Neural progenitor cell (in vitro differentiated cells): ENCODE results near the gene VPS37D. TPM values are rescaled to one million over a fixed set of nuclear protein-coding genes. Genes with fewer than 3 reads are reported as not detected.
"Not testable (repeated sequence)": the region's sequence is repeated elsewhere in the genome, so short reads cannot be mapped to it uniquely, and the experiment has no call there.

Experiments
- DNase-seq: peaks from one replicate; pipeline ENCODE4 v3.0.0-alpha.2; 2016; ENCODE audit warnings: low spot score
- H2AFZ ChIP-seq: fragments of 200-600 bp; sonication (generic); replicated peaks from 2 replicates; pipeline ENCODE4 v1.6.1; 2016; ENCODE audit warnings: antibody characterized with exemption
- H3F3A ChIP-seq: fragments of 200-600 bp; sonication (generic); 2 replicates; pipeline ENCODE4 v1.6.1; 2016; ENCODE audit warnings: antibody characterized with exemption, low read depth
- H3K27ac ChIP-seq: fragments of 200-600 bp; sonication (generic); 2 replicates; pipeline ENCODE4 v1.5.1; 2016; ENCODE audit warnings: mild to moderate bottlenecking
- H3K27me3 ChIP-seq: fragments of 200-600 bp; sonication (generic); 2 replicates; pipeline ENCODE4 v1.6.1; 2016; ENCODE audit warnings: mild to moderate bottlenecking, moderate library complexity
- H3K36me3 ChIP-seq: fragments of 200-600 bp; sonication (generic); 2 replicates; pipeline ENCODE4 v1.5.1; 2016
- H3K4me1 ChIP-seq: fragments of 200-600 bp; sonication (generic); 2 replicates; pipeline ENCODE4 v1.6.1; 2016; ENCODE audit warnings: mixed run types
- H3K4me2 ChIP-seq: fragments of 200-600 bp; sonication (generic); 2 replicates; pipeline ENCODE4 v1.6.1; 2016
- H3K4me3 ChIP-seq: fragments of 200-600 bp; sonication (generic); 2 replicates; pipeline ENCODE4 v1.5.1; 2016
- H3K79me2 ChIP-seq: fragments of 200-600 bp; sonication (generic); 2 replicates; pipeline ENCODE4 v1.6.1; 2016; ENCODE audit warnings: low read depth
- H3K9ac ChIP-seq: fragments of 200-600 bp; sonication (generic); 2 replicates; pipeline ENCODE4 v1.6.1; 2016
- H3K9me3 ChIP-seq: fragments of 200-600 bp; sonication (generic); 2 replicates; pipeline ENCODE4 v1.5.1; 2016; ENCODE audit warnings: low read depth
- H4K20me1 ChIP-seq: fragments of 200-600 bp; sonication (generic); 2 replicates; pipeline ENCODE4 v1.6.1; 2016; ENCODE audit warnings: low read depth
- H3K27ac Mint-ChIP-seq: 3 replicates; pipeline ENCODE4 v1.8.0; 2021; ENCODE audit warnings: mixed read lengths
- H3K27me3 Mint-ChIP-seq: 2 replicates; pipeline ENCODE4 v1.8.0; 2022; ENCODE audit warnings: low read depth, mild to moderate bottlenecking, inconsistent platforms, moderate library complexity, mixed read lengths; ENCODE audit not compliant: insufficient read depth
- H3K36me3 Mint-ChIP-seq: 3 replicates; pipeline ENCODE4 v1.8.0; 2021; ENCODE audit warnings: mixed read lengths
- H3K4me1 Mint-ChIP-seq: 3 replicates; pipeline ENCODE4 v1.8.0; 2021; ENCODE audit warnings: mixed read lengths
- H3K4me3 Mint-ChIP-seq: 3 replicates; pipeline ENCODE4 v1.8.0; 2021; ENCODE audit warnings: mild to moderate bottlenecking, moderate library complexity, mixed read lengths
- H3K9me3 Mint-ChIP-seq: 3 replicates; pipeline ENCODE4 v1.8.0; 2020; ENCODE audit warnings: mixed read lengths
- CTCF ChIP-seq: fragments of 200-600 bp; sonication (generic); IDR thresholded peaks from 2 replicates; pipeline ENCODE4 v1.5.1; 2017; ENCODE audit warnings: antibody characterized with exemption, mild to moderate bottlenecking
- EZH2 ChIP-seq: fragments of 200-600 bp; sonication (generic); IDR thresholded peaks from 2 replicates; pipeline ENCODE4 v1.6.1; 2017; ENCODE audit warnings: antibody characterized with exemption, mild to moderate bottlenecking, moderate library complexity
- EZH2phosphoT487 ChIP-seq: fragments of 200-600 bp; sonication (generic); IDR thresholded peaks from 2 replicates; pipeline ENCODE4 v1.6.1; 2017; ENCODE audit warnings: antibody characterized with exemption
- total RNA-seq: library from RNA; depleted of rRNA; stranded (reverse); fragments of >200 nt; gene quantifications from 2 replicates; pipeline ENCODE4 v1.2.3, GENCODE V29; 2015; ENCODE audit warnings: low replicate concordance

The VPS37D gene
- total RNA-seq = 7.0 and 24.6 TPM in 2 replicates

GRCh38 chr7:73667344-73668102 is at the start of gene VPS37D:
Gene VPS37D (plus strand): TSS chr7:73667831. CDS start chr7:73667959, 128 bp downstream.
- TF ChIP-seq EZH2phosphoT487 = no peak
- TF ChIP-seq CTCF = peak; percentile 74

GRCh38 chr7:73618538-73618937 is 49.1 kb upstream of the VPS37D start:
- H3K27ac ChIP-seq = no peak overlapping the region
- Mint-ChIP-seq H3K36me3 (no peaks in the 10 kb centered on the region), H3K9me3 (no peaks in the 10 kb centered on the region), H3K4me3 (no peak overlapping the region), H3K27me3 (peaks cover 37% of the 10 kb centered on the region), H3K4me1 (peaks cover 9% of the 10 kb centered on the region), H3K27ac (no peak overlapping the region)
- H3K4me3 ChIP-seq = no peak overlapping the region
- peaks cover 30% of the 10 kb centered on the region for H3K27me3 ChIP-seq
- DNase-seq = no peak
- H3F3A ChIP-seq = no peaks in the 10 kb centered on the region
- TF ChIP-seq EZH2phosphoT487 (no peak), CTCF (no peak), EZH2 (no peak)
- H3K9ac ChIP-seq = no peak overlapping the region
- H3K4me2 ChIP-seq = no peak overlapping the region
- no peaks in the 10 kb centered on the region for H3K79me2 ChIP-seq
- H3K4me1 ChIP-seq = peaks cover 9% of the 10 kb centered on the region
- peaks cover 10% of the 10 kb centered on the region for H4K20me1 ChIP-seq
- H2AFZ ChIP-seq = no peak overlapping the region
- no peaks in the 10 kb centered on the region for H3K9me3 ChIP-seq
- no peaks in the 10 kb centered on the region for H3K36me3 ChIP-seq

More at GRCh38 chr7:73667344-73668102, at the start of gene VPS37D:
- H4K20me1 ChIP-seq = peaks cover 18% of the 10 kb centered on the region
- H3K4me2 ChIP-seq = peak within 1 kb of the TSS; percentile 98
- DNase-seq = peak; percentile 98
- no peaks in the 10 kb centered on the region for H3K27me3 ChIP-seq
- Mint-ChIP-seq H3K27me3 (peaks cover 9% of the 10 kb centered on the region), H3K4me3 (peak within 1 kb of the TSS; percentile 96), H3K9me3 (peaks cover 4% of the 10 kb centered on the region), H3K27ac (peak within 1 kb of the TSS; percentile 88), H3K4me1 (peaks cover 26% of the 10 kb centered on the region), H3K36me3 (peaks cover 7% of the 10 kb centered on the region)
- no peaks in the 10 kb centered on the region for H3K36me3 ChIP-seq
- H3K9ac ChIP-seq = peak within 1 kb of the TSS; percentile 79
- H2AFZ ChIP-seq = peak within 1 kb of the TSS; percentile 57
- peak within 1 kb of the TSS; percentile 96 for H3K4me3 ChIP-seq
- peaks cover 30% of the 10 kb centered on the region for H3F3A ChIP-seq
- H3K27ac ChIP-seq = no peak within 1 kb of the TSS
- peaks cover 15% of the 10 kb centered on the region for H3K4me1 ChIP-seq
- H3K79me2 ChIP-seq = no peaks in the 10 kb centered on the region
- H3K9me3 ChIP-seq = peaks cover 5% of the 10 kb centered on the region

- not testable (repeated sequence) for H3K79me2 ChIP-seq, H3K9me3 ChIP-seq, H3K36me3 Mint-ChIP-seq, H3K27ac Mint-ChIP-seq, H2AFZ ChIP-seq, H3K9me3 Mint-ChIP-seq, H3K36me3 ChIP-seq, H3K4me3 ChIP-seq, H3K4me2 ChIP-seq, DNase-seq, H3F3A ChIP-seq, H3K9ac ChIP-seq, H3K27ac ChIP-seq, H3K4me1 Mint-ChIP-seq, H3K4me3 Mint-ChIP-seq
- peaks cover 40% of the 10 kb centered on the region for H3K27me3 Mint-ChIP-seq
- H4K20me1 ChIP-seq = peaks cover 13% of the 10 kb centered on the region
- H3K4me1 ChIP-seq = peaks cover 15% of the 10 kb centered on the region
- peaks cover 38% of the 10 kb centered on the region for H3K27me3 ChIP-seq
Observed at GRCh38 chr7:73619394-73619793, 48.2 kb upstream of the VPS37D start.
